T-helper 1 cell treated with Interleukin-12 subunit alpha and Interleukin-12 subunit beta and Interleukin-4 antibody, amounts not matched to agents 30 ng/mL and 1 ng/mL, for 36 hours (primary cell): ENCODE measurements around the gene IGF1. TPM values are rescaled to one million over a fixed set of nuclear protein-coding genes. Genes with fewer than 3 reads are reported as not detected.
"Not testable (repeated sequence)": the region's sequence is repeated elsewhere in the genome, so short reads cannot be mapped to it uniquely, and the experiment has no call there.

Experiments
- intact Hi-C: fragments of 100-400 bp; cut with micrococcal nuclease; formaldehyde crosslinking; loops from one replicate; pipeline ENCODE4 v1.15.1; 2024
- total RNA-seq: library from RNA; stranded (reverse); gene quantifications from 2 replicates; pipeline ENCODE4 v1.2.3, GENCODE V29; 2022

Gene IGF1
- total RNA-seq, 1 donor from 2014 or later = 0.59 TPM

GRCh38 chr12:102462795-102463465 lies 17.4 kb downstream of the IGF1 start:
- intact Hi-C loops = no loop called here

GRCh38 chr12:102462386-102462785 lies 18.0 kb downstream of the IGF1 start:
- intact Hi-C loops = no loop called here

GRCh38 chr12:102461501-102461900 lies 18.9 kb downstream of the IGF1 start:
- intact Hi-C loops = no loop called here

- intact Hi-C loops = no loop called here
Observed at GRCh38 chr12:102459314-102459713, 21.0 kb downstream of the IGF1 start.

- intact Hi-C loops = no loop called here
Observed at GRCh38 chr12:102454808-102455760, 25.3 kb downstream of the IGF1 start.

- intact Hi-C loops = no loop called here
Observed at GRCh38 chr12:102454330-102454729, 26.0 kb downstream of the IGF1 start.

- intact Hi-C loops = no loop called here
Observed at GRCh38 chr12:102452605-102453004, 27.8 kb downstream of the IGF1 start.

GRCh38 chr12:102449018-102449417 lies 31.3 kb downstream of the IGF1 start:
- intact Hi-C loops = not testable (repeated sequence)

- intact Hi-C loops = not testable (repeated sequence)
Observed at GRCh38 chr12:102447426-102447825, 32.9 kb downstream of the IGF1 start.

GRCh38 chr12:102444707-102445106 lies 35.7 kb downstream of the IGF1 start:
- intact Hi-C loops = no loop called here

- intact Hi-C loops = no loop called here
Observed at GRCh38 chr12:102444093-102444492, 36.3 kb downstream of the IGF1 start.

- intact Hi-C loops = no loop called here
Observed at GRCh38 chr12:102441077-102441596, 39.2 kb downstream of the IGF1 start.

- intact Hi-C loops = no loop called here
Observed at GRCh38 chr12:102439426-102440405, 40.6 kb downstream of the IGF1 start.

- intact Hi-C loops = no loop called here
Observed at GRCh38 chr12:102438827-102439210, 41.5 kb downstream of the IGF1 start.

- intact Hi-C loops = no loop called here
Observed at GRCh38 chr12:102438047-102438826, 42.1 kb downstream of the IGF1 start.

GRCh38 chr12:102437511-102437910 lies 42.9 kb downstream of the IGF1 start:
- intact Hi-C loops = no loop called here

- intact Hi-C loops = no loop called here
Observed at GRCh38 chr12:102436867-102437266, 43.5 kb downstream of the IGF1 start.

- intact Hi-C loops = no loop called here
Observed at GRCh38 chr12:102435827-102436436, 44.4 kb downstream of the IGF1 start.

- intact Hi-C loops = no loop called here
Observed at GRCh38 chr12:102433304-102433703, 47.1 kb downstream of the IGF1 start.

GRCh38 chr12:102430661-102431060 lies 49.7 kb downstream of the IGF1 start:
- intact Hi-C loops = no loop called here
